MCF 10A (cell line): Measurements from ENCODE around the gene ABRACL. TPM values are rescaled to one million over a fixed set of nuclear protein-coding genes. Genes with fewer than 3 reads are reported as not detected.

ENCODE experiments used
- BruUV-seq: library from RNA; stranded (reverse); fragments of 400-500 nt; replicated peaks from 2 replicates; lab custom pipeline; 2021; lab: Mats Ljungman, UMichigan
- CTCF ChIA-PET: fragments of 300-600 bp; sonication (Branson Sonifier 250); formaldehyde crosslinking; extraction: SDS; loops from one replicate; lab custom pipeline; 2021; ENCODE audit warnings: antibody characterized with exemption, inconsistent platforms; lab: Yijun Ruan, JAX
- POLR2A ChIA-PET: fragments of 300-600, 350-650 bp; sonication (Branson Sonifier 250); formaldehyde crosslinking; extraction: SDS; loops from one replicate; lab custom pipeline; 2020; ENCODE audit warnings: antibody characterized with exemption, inconsistent platforms; lab: Yijun Ruan, JAX
- DNase-seq: peaks from one replicate; pipeline ENCODE4 v3.0.0-alpha.2; 2018; ENCODE audit not compliant: unreplicated experiment
- H3K27ac Mint-ChIP-seq: one replicate; pipeline ENCODE4 v1.8.0; 2022; ENCODE audit warnings: mild to moderate bottlenecking, low read depth, mixed read lengths; ENCODE audit not compliant: unreplicated experiment
- H3K27me3 Mint-ChIP-seq: one replicate; pipeline ENCODE4 v1.8.0; 2022; ENCODE audit warnings: mixed read lengths; ENCODE audit not compliant: insufficient read depth, unreplicated experiment
- H3K36me3 Mint-ChIP-seq: one replicate; pipeline ENCODE4 v1.8.0; 2022; ENCODE audit warnings: mild to moderate bottlenecking, moderate library complexity, mixed read lengths; ENCODE audit not compliant: insufficient read depth, unreplicated experiment
- H3K4me1 Mint-ChIP-seq: one replicate; pipeline ENCODE4 v1.8.0; 2022; ENCODE audit warnings: mixed read lengths; ENCODE audit not compliant: insufficient read depth, unreplicated experiment
- H3K4me3 Mint-ChIP-seq: one replicate; pipeline ENCODE4 v1.8.0; 2022; ENCODE audit warnings: mild to moderate bottlenecking, moderate library complexity, mixed read lengths; ENCODE audit not compliant: unreplicated experiment
- H3K9me3 Mint-ChIP-seq: one replicate; pipeline ENCODE4 v1.8.0; 2022; ENCODE audit warnings: mixed read lengths; ENCODE audit not compliant: unreplicated experiment
- intact Hi-C: fragments of 100-400 bp; cut with micrococcal nuclease; formaldehyde crosslinking; loops from 2 replicates; pipeline ENCODE4 v1.14.1; 2022
- total RNA-seq: library from RNA; stranded (reverse); gene quantifications from 2 replicates; pipeline ENCODE4 v1.2.3, GENCODE V29; 2022
- TF ChIP-seq, protein P1 (sequence below): fragments of 200-600 bp; IDR thresholded peaks from one replicate; pipeline ENCODE4 v1.8.0; 2022; ENCODE audit warnings: antibody characterized with exemption, mild to moderate bottlenecking; ENCODE audit not compliant: unreplicated experiment

ABRACL gene
- total RNA-seq, 1 experiment from 2014 or later, result 24.0 TPM

DNA sequence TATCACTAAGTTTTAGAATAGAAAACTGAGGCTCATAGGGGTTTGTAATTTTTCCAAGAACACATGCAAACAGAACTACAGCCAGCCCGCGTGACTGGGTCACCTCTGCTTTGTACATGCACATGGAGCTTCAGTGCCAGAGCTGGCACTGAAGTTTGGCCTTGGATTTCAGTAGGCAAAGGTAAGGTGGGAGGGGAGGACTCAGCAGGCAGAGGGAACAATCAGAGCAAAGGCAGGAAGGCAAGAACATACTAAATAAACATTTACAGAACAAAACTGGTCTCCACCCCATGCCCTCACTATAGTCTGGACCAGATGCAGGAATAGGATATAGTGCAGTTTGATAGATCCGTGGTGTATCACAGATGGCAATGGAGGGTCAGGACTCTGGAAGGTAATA, 13.6 kb upstream of the ABRACL start:
- Mint-ChIP-seq H3K27ac (no peak overlapping the region), H3K4me3 (no peak overlapping the region), H3K27me3 (no peaks in the 10 kb centered on the region), H3K36me3 (no peaks in the 10 kb centered on the region), H3K4me1 (no peaks in the 10 kb centered on the region), H3K9me3 (no peaks in the 10 kb centered on the region)
- no peak for DNase-seq
- no TSS peak for BruUV-seq
- intact Hi-C loops, result no loop called here
- POLR2A ChIA-PET, result interaction anchor here (0.6 to 0.7 kb wide), 2 partner anchors 13 to 23 kb away, joined by 3 read pairs; no protein-coding TSS in a partner anchor
- CTCF ChIA-PET, result interaction anchor here (0.5 to 1.3 kb wide), 2 partner anchors 26 to 199 kb away, joined by 4 to 7 read pairs; partner anchors contain the start of gene REPS1
- TF ChIP-seq, protein P1, sequence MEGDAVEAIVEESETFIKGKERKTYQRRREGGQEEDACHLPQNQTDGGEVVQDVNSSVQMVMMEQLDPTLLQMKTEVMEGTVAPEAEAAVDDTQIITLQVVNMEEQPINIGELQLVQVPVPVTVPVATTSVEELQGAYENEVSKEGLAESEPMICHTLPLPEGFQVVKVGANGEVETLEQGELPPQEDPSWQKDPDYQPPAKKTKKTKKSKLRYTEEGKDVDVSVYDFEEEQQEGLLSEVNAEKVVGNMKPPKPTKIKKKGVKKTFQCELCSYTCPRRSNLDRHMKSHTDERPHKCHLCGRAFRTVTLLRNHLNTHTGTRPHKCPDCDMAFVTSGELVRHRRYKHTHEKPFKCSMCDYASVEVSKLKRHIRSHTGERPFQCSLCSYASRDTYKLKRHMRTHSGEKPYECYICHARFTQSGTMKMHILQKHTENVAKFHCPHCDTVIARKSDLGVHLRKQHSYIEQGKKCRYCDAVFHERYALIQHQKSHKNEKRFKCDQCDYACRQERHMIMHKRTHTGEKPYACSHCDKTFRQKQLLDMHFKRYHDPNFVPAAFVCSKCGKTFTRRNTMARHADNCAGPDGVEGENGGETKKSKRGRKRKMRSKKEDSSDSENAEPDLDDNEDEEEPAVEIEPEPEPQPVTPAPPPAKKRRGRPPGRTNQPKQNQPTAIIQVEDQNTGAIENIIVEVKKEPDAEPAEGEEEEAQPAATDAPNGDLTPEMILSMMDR, result no peak

DNA sequence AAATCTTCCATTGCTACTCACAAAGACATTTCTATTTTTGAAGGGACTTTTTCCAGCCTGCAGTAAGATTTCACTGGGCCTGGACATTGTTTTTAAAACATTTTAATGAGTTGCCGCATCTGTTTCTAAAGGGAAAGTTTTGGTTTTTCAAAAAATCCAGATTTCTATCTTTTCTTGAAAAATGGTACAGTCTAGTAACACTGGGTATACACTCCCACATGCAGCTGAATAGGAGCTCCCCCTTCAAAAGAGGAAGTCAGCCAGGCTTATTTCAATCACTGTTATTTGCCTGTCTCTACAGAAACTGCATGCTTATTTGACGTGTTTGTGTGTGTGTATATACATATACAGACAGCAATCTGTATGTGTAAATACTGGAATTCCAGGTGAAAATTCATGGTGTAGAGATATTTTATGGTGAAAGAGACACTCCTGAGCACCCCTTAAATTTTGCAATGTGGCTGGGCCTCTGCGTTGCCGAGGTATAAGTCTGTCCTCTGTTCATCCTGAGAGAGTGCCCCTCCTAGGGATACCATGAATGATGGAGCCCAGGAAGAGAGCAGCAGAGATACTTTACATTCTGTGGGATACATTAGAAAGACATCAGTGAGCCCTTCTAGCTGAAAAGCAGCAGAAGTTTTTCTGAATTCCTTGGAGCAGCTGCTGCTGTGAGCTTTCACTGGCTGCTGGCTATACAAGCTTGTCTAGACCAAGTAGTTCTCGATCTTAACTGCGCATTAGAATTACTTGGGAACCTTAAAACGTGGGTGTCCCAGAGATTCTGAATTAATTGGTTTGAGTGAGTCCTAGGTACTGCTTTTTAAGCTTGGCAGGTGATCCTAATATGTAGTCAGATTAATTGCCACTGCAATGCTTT, 12.0 kb upstream of the ABRACL start:
- CTCF ChIA-PET, result interaction anchor here (1.4 kb wide), 1 partner anchor 27 kb away, joined by 3 read pairs; no protein-coding TSS in a partner anchor
- H3K27me3 Mint-ChIP-seq, result no peaks in the 10 kb centered on the region
- no TSS peak for BruUV-seq
- no peaks in the 10 kb centered on the region for H3K4me1 Mint-ChIP-seq
- POLR2A ChIA-PET, result interaction anchor here (1.2 kb wide), 1 partner anchor 8 kb away, joined by 4 read pairs; no protein-coding TSS in a partner anchor
- no peak overlapping the region for H3K27ac Mint-ChIP-seq
- no peaks in the 10 kb centered on the region for H3K9me3 Mint-ChIP-seq
- no peaks in the 10 kb centered on the region for H3K36me3 Mint-ChIP-seq
- intact Hi-C loops, result no loop called here
- TF ChIP-seq, protein P1, result no peak
- H3K4me3 Mint-ChIP-seq, result no peak overlapping the region
- DNase-seq, result no peak

DNA sequence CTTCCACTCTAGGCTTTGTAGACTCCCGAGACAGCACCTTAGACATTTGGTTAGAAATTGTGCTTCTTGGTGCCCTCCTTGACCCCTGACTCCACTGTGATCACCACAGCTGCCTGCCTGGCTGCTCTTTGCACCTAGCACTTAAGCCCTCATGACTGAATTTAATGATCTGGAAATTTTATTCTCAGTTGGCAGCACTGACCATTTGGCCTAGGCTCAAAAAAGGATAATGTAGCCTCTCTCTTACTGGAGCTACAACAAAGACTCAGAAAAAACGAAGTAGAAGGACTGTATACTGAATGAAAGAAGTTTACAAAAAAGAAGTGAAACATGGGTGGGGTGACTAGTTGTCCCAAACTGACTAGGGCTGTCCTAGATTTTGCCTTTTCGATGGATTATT, 11.3 kb upstream of the ABRACL start:
- TF ChIP-seq, protein P1, result no peak
- H3K27me3 Mint-ChIP-seq, result no peaks in the 10 kb centered on the region
- intact Hi-C loops, result no loop called here
- H3K36me3 Mint-ChIP-seq, result no peaks in the 10 kb centered on the region
- H3K27ac Mint-ChIP-seq, result no peak overlapping the region
- CTCF ChIA-PET, result interaction anchor here (1.4 kb wide), 1 partner anchor 28 kb away, joined by 3 read pairs; no protein-coding TSS in a partner anchor
- no TSS peak for BruUV-seq
- POLR2A ChIA-PET, result interaction anchor here (1.2 kb wide), 1 partner anchor 9 kb away, joined by 4 read pairs; no protein-coding TSS in a partner anchor
- no peaks in the 10 kb centered on the region for H3K9me3 Mint-ChIP-seq
- no peak overlapping the region for H3K4me3 Mint-ChIP-seq
- H3K4me1 Mint-ChIP-seq, result no peaks in the 10 kb centered on the region
- no peak for DNase-seq

DNA sequence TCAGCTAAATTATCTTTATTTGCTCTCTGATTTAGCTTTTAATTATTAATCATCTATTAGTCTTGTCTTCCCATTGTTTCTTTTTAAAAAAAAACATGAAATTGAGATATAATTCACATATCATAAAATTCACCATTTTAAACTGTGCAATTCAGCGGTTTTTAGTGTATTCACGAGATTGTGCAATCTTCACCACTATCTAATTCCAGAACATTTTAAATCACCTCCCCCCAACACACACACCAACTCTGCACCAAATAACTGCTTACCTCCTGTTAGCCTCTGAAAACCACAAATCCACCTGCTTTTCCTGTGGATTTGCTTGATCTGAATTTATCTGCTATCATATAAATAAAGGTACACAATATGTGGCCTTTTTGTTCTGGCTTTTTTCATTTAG, 8.8 kb upstream of the ABRACL start:
- ChIA-PET CTCF (interaction anchor here (1.0 kb wide), 1 partner anchor 9 kb away, joined by 3 read pairs; no protein-coding TSS in a partner anchor), POLR2A (no interaction called here)
- no peaks in the 10 kb centered on the region for H3K36me3 Mint-ChIP-seq
- no peak for DNase-seq
- TF ChIP-seq, protein P1, result no peak
- BruUV-seq, result no TSS peak
- H3K27me3 Mint-ChIP-seq, result no peaks in the 10 kb centered on the region
- H3K4me3 Mint-ChIP-seq, result no peak overlapping the region
- no peaks in the 10 kb centered on the region for H3K4me1 Mint-ChIP-seq
- H3K9me3 Mint-ChIP-seq, result no peaks in the 10 kb centered on the region
- no peak overlapping the region for H3K27ac Mint-ChIP-seq
- intact Hi-C loops, result no loop called here
